KBM-7 (cell line): ENCODE results near the gene CEP72.
A peak's percentile ranks its signal among the peaks of the same experiment; 100 is the strongest.

Experiments used
- DNase-seq: peaks from one replicate; pipeline ENCODE4 v3.0.0-alpha.2; 2015
- in situ Hi-C: fragments of 300-500 bp; cut with MboI; formaldehyde crosslinking; loops from 2 replicates; pipeline ENCODE4 v1.14.3; 2020; ENCODE audit warnings: low sequenced_read_pairs, low pct_unique_long_range_greater_than_20kb, mixed read lengths

CEP72 gene

DNA sequence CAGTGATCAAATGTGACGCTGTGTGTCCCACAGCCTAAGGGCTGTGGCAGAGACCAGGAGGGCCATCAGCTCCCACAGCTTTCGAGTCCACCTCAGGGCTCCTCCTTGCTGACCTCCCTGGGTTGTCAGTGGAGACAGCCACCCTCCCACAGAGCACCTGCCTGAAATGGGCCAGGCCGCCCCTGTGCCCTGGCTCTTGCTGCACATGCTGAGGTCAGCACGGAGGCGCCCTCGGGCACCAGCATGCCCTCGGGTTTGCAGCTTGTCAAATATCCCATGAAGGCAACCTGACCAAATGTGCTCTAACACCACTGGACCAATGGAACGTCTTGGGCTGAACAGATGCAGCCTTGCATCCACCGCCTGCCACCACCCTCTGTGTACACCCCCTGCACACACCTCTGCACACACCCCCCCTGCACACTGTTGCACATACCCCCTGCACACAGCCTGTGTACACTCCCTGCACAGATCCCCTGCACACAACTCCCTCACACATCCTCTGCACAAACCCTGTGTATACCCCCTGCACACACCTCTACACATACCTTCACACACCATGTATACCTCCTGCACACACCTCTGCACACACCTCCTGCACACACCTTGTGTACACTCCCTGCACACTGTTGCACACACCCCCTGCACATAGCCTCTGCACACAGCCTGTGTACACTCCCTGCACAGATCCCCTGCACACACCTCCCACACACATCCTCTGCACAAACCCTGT lies 2.0 kb upstream of the CEP72 start:
- in situ Hi-C loops = no loop called here

DNA sequence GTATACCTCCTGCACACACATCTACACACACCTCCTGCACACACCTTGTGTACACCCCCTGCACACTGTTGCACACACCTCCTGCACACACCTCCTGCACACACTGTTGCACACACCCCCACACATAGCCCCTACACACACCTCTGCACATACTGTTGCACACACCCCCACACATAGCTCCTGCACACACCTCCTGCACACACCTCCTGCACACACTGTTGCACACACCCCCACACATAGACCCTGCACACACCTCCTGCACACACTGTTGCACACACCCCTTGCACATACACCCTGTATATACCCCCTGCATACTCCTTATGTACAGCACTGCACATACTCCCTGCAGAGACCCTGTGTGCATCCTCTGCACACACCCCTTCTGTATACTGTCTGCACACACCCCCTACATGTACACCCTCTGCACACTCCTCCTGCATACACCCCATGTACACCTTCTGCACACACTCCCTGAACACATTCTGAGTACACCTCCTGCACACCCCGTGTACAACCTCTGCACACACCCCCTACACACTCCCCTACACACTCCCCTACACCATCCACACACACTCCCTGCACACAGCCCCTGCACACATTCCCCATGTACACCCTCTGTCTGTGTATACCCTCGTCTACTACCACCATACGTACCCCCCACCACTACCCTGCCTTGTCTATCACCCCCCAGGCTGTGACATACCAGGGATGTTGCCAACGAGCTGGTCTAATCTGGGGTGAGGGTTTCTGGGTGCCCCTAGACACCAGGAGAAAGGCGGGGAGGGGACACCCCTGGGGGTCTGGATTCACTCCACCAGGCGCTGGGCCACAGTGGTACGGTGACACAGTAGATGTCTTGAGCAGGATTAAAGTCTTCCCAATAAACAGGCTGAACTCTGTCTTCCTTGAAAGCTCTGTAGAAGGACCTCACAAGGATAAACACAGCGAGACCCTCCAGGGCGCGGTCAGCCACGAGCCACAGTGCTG lies 1.1 kb upstream of the CEP72 start:
- peak; percentile 26 for DNase-seq
- in situ Hi-C loops = no loop called here

More for the DNA sequence above, 2.0 kb upstream of the CEP72 start:
- DNase-seq = no peak

DNA sequence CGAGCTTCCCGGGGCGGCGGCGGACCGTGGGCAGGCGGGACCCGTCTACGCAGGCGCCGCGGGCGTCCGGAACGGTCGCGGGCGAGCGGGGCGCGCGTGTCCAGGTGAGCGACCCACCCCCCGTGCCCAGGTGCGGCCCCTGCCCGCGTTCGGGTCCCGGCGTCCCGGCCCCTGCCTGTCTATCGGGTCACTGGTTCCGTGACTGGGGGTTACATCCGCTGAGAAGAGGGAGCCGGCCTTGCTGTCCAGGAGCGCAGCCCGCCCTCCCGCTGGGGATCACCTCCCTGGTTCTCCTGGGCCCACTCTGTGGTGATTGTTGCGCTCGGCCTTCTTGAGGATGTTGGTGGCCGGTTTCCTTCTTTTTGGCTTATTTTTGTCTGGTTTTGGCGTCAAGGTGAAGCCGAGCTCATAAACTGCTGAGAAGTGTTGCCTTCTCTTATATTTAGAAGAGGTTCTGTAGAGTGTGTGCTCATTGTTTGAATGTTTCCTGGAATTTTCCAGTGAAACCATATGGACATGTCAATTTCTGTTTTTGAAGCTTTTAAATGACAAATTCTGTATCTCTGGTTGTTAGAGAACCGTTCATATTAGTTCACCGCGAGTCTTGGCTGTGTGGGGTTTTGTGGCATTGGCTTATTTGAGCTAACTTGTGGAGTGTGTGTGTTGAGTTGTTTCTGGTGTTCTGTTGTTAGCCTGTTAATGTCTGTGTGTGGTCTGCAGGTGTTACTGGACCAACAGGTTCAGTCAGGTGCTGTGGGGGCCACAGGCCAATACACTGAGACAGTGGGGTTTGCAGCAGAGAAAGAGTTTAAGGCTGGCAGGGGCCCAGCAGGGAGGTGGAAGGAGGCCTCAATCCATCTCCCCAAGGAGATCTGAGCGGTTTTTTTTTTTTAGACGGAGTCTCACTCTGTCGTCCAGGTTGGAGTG lies 621 bp downstream of the CEP72 start:
- DNase-seq = peak; percentile 39
- in situ Hi-C loops = no loop called here

DNA sequence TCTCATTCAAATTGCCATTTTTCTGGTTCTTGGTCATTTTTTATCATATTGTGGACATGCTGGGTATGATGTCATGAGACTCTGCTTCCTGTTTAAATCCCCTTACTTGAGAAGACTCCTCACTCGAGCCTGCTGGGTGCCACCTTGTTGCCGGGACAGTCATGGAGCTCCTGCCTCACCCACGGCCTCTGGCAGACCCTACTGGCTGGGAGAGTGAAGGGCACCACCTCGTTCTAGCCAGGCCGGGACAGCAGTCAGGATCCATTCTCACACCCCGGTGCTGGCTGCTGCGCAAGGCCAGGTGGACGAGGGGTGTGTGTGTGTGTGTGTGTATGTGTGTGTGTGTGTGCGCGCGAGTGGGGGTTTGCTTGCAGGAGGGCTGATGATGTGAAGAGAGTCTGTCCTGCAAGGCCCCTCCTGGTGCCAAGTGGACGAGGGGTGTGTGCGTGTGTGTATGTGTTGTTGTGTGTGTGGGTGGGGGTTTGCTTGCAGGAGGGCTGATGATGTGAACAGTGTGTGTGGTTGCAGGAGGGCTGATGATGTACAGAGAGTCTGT lies 4.4 kb downstream of the CEP72 start:
- in situ Hi-C loops = no loop called here
- DNase-seq = no peak

DNA sequence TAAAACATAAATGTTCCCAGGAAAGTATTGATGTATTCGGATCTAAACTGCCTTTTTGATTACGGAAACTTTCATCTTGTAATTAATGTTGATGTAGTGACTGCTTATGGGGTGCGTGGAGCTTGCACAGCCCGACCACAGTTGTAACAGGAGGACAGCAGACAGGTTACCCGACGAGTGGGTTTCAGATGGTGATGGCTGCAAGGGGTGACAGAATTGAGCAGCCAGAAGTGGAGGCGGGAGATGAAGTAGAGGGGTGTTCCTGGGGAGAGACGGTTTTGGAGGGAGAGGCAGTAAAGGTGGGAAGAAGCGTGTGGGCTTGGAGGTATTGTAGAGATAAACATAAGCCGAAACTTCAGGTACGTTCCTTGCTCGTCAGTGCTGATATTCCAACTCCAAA lies 5.8 kb downstream of the CEP72 start:
- DNase-seq = no peak
- in situ Hi-C loops = no loop called here

DNA sequence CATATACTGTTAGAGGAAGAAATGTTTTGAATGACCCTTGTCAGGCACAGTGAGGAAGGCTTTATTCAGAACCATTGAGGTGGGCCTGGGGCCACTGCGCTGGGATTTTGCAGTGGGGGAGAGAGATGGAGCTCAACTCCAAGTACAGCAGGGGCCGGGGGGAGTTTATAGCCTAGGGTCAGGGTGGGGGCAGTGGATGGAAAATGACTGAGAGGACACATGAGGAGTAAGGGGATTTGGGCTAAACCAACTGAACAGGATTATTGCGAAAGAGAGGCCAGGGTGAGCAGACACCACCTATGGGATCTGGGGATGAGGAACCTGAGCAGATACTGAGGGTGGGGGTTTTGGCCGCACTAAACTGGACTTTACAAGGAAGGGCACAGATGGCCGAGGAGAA lies 6.3 kb downstream of the CEP72 start:
- in situ Hi-C loops = no loop called here
- no peak for DNase-seq

DNA sequence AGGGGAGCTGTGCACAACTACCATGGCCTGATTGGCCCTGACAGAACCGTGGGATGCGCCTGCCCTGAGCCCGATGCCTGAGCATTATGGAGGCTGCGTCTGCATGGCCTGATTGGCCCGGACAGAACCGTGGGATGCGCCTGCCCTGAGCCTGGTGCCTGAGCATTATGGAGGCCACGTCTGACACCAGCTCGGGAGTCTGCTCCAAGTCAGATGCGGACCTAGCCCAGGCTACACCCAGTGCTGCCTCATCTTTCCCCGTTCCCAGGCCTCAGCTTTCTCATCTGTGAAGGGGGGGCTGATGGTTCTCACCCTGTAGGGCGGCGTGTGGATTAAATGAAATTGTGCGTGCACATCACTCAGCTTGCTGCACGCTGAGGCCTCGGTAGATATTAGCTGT lies 7.3 kb downstream of the CEP72 start:
- no peak for DNase-seq

DNA sequence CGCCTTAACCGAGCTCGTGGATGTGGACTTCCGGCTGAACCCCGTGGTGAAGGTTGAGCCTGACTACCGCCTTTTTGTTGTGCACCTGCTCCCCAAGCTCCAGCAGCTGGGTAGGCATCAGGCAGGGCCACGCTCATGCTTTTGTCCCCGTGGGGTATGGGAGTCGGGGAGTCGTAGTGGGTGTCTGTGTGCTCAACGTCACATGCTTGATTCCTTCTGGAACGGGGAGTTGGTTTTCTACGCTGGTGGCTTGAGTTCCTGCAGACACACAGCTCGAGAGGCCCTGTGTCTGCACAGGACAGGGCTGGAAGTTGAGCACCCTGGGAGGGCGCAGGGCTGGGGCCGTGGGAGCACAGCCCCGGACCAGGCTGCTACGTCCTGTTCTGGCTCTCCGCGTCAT lies 8.0 kb downstream of the CEP72 start:
- in situ Hi-C loops = no loop called here
- no peak for DNase-seq

More for the DNA sequence above, 7.3 kb downstream of the CEP72 start:
- in situ Hi-C loops = no loop called here

DNA sequence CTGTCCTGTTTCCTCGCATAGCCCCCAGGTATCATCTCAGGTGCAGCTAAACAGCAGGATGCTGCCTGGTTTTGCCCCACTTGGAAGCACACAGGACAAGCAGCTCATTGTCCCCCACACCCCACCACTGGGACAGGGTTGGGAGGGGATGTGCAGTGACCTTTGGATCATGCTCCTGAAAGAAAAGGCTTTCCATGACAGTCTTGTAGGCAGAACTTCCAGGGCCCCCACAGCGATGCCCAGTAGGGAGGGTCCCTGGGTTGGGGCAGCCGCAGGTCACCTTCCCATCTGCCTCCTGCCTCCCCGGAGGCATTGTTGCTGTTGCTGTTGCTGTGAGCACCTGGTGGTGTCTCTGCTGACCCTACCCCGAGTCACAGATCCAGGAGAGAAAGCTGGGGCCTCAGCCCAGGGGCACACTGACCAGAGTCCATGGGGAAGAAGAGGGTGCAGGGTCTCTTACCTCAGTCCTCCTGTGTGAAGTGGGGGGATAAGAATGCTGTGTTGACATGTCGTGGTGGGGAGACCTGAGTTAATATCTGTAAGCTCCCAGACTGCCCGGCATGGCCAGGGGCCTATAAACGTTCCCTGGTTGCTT lies 8.5 kb downstream of the CEP72 start:
- no peak for DNase-seq
- in situ Hi-C loops = no loop called here

DNA sequence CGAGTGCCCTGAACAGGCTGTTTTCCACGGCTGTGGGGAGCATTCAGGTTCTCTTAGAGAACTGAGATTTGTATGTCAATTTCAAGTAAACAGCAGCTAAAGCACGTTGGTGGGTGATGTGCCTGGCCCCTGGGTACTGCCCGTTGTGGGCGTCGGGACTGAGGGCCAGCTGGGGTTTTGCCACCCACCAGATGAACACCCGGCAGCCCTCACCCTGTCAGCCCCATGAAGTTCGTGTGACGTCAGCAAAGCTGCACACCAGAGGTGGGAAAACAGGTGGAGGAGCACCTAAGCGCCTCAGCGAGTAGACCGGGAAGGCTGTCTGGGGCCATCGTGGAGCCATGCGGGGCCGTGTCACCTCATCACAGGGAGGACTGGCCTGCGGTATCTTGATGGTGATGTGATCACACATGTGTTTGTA lies 9.2 kb downstream of the CEP72 start:
- in situ Hi-C loops = no loop called here

DNA sequence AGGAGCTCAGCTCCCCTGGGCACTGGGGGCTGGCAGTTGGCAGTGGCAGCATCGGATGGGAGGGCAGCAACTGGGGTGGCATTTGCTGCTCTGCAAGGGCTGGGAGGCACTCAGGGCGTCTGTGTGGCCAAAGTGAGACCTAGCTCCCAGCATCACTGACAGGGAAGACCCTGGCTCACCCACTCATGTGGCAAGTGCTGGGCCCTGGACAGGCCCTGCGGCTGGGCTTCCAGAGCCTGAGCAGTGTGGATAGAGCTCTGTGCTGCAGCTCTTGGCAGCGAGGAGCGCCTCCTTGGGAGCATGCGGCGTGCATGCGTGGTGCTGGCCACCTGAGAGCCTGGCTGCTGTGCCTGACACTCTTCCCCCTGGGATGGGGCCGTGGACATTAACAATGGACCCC lies 10.2 kb downstream of the CEP72 start:
- in situ Hi-C loops = no loop called here
- DNase-seq = no peak

More for the DNA sequence above, 9.2 kb downstream of the CEP72 start:
- DNase-seq = no peak

DNA sequence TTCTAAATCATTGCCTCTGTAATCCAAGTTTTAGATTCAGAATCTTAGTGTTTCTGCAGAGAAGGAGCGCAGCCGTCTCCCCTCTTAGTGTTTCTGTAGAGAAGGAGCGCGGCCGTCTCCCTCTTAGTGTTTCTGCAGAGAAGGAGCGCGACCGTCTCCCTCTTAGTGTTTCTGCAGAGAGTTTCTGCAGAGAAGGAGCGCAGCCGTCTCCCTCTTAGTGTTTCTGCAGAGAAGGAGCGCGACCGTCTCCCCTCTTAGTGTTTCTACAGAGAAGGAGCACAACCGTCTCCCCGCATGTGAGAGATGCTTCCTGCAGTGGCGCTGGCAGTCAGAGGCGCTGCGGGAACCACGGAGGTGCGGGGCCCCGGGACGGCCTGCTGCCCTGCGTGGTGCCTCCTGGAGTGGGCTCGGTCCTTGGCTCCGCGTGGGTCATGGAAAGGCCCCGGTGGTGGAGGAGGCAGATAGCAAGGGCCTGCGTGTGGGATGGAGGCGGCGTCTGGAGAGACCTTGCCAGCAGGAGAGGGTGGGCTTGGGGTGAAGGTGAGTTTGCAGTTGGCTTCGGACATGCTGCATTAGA lies 10.9 kb downstream of the CEP72 start:
- in situ Hi-C loops = no loop called here
- no peak for DNase-seq

DNA sequence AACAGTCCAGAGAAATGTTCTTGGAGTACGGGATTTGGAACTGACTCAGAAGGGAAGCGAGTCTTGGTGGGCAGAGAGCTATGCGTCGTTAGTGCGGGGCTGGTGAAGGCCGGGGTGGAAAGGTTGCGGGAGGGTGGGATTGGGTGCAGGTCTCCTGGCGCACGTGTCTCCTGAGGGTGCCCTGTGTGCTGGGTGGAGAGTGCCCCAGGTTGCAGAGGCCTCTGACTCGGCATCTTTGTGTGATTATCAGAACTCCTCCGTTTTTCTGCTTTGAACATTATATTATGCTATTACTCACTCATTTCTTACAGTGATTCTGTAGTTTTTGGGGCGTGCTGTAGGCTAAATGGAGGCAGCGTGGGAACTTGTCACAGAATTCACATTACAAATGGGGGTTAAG lies 11.4 kb downstream of the CEP72 start:
- DNase-seq = no peak
- in situ Hi-C loops = no loop called here

DNA sequence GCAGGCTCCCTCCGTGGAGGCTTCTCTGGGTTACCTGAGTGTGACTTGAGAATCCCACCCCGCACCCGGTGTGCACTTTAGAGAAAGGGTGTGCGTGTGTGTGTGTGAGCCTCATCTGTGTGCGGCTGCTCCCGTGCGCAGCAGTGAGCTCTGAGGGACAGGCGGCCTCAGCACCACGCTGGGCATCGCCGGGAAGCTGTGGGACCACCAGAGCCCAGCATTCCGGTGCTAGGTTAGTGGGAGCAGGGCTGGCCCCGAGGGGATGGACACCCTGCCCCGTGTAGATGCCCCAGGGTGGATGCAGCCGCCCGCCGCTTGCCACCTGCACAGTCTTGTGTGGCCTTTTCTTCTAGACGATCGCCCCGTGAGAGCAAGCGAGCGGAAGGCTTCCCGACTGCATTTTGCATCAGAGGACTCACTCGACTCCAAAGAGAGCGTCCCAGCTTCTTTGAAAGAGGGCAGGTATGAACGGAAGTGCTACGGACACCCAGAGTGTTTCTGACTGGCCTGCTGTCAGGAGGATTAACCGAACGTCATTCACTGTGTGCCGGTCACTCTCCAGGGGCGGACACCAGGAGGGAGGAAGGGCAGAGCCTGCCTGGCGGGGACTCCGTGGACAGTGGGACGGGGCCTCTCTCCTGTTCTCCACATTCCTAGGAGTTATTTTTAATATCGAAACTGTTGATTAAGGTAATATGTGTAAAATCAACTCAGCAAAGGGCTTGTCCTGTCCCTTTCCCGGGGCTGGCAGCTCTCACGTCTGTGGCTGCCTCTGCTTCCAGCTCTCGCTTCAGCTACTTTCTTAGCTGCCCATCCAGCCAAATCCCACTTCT lies 12.2 kb downstream of the CEP72 start:
- in situ Hi-C loops = no loop called here
- DNase-seq = no peak

DNA sequence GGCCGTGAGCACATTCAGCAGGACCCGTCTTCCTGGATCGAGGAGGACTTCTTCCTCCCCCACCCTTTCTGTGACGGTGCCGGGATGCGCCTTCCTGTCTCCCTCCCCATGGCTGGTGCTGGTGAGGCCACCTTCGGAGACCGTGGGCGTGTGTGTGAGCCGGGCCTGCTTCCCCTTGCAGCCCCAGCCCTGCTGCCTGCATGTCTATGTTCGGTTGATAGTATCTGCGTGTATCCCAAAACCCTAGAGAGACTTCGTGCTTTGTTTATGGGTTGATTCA lies 12.8 kb downstream of the CEP72 start:
- DNase-seq = no peak
- in situ Hi-C loops = no loop called here

DNA sequence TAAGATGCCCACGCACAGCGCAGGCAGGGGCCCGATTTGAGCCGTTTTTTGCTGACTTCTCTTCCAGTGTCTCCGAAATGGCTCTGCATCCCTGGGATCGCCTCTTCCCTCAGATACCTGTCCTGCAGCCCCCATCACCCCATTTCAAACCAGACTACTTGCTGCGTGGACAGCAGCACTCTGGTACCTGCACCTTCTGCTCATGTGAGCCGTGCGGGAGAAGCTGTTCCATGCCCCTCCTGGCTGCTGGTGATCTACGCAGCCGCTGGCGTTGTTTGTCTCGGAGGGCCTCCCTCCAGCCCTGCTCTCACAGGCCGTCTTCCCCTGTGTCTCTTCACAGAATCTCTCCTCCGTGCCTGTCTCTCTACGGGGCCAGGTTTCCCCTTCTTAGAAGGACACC lies 13.4 kb downstream of the CEP72 start:
- DNase-seq = no peak

DNA sequence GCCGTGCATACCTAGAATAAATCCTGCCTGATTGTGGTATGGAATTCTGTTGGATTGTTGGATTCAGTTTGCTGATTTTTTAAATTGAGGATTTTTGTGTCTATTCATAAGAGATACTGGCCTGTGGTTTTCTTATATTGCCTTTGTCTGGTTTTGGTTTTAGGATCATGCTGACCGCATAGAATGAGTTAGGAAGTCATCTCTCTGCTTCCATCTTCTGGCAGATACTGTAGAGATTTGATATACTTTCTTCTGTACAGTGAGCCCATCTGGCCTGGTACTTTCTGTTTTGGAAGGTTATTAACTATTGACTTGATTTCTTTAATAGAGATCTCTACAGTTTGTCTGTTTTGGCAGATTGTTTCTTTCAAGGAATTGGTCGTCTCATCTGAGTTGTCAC lies 14.7 kb downstream of the CEP72 start:
- no peak for DNase-seq
- in situ Hi-C loops = no loop called here

More for the DNA sequence above, 13.4 kb downstream of the CEP72 start:
- in situ Hi-C loops = no loop called here

DNA sequence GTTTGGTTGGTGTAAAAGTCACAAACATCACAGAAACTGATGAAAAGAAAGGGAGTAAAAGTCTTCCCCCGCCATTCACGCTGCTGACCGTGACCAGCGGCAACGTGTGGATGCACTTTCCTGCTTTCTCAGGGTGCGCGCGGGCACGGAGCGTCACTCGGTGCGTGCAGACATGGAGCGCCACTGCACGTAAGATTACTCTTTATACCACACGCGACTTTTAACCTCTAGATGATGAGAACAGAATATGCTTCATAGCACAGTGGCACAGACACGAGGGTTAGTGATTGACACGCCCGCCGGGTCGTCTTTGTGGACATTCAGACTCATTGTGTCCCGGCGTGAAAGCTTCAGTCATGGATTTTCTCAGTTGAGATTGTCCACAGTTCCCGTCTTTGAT lies 15.7 kb downstream of the CEP72 start:
- DNase-seq = no peak
- in situ Hi-C loops = no loop called here
